Measurements from ENCODE around the gene HAL. TPM values are rescaled to one million over a fixed set of nuclear protein-coding genes. Genes with fewer than 3 reads are reported as not detected.

Gene HAL
- total RNA-seq, 4 donors from 2014 or later = 0.10 to 4.0 (median 0.46) TPM; not detected in 1

GRCh38 chr12:96006727-96007126, 10.6 kb upstream of the HAL start:
- Histone ChIP-seq H3K9me3 (no peaks in the 10 kb centered on the region), H3K27ac (no peak overlapping the region), H3K27me3 (no peaks in the 10 kb centered on the region), H3K36me3 (peaks cover 8 to 100% of the 10 kb centered on the region in 2 donors), H3K4me3 (no peak overlapping the region), H3K4me1 (no peaks in the 10 kb centered on the region)
- WGBS, 2 donors (ENCODE audit: low coverage in 1 of 2) = 87 to 89% methylated on average over 1 of the region's 1 CpG
- ATAC-seq = no peak
- TF ChIP-seq POLR2AphosphoS5 (IDR thresholded peaks at IDR 0.05) (no peak), POLR2A (IDR thresholded peaks at IDR 0.05) (no peak), CTCF (IDR thresholded peaks at IDR 0.05) (no peak), EP300 (IDR thresholded peaks at IDR 0.05) (no peak)

GRCh38 chr12:96000858-96001257, 4.7 kb upstream of the HAL start:
- ATAC-seq = no peak
- Histone ChIP-seq H3K4me1 (peaks cover 0 to 13% (median 0%) of the 10 kb centered on the region in 3 donors), H3K27ac (no peak overlapping the region), H3K4me3 (no peak overlapping the region), H3K9me3 (no peaks in the 10 kb centered on the region), H3K36me3 (peaks cover 5 to 66% of the 10 kb centered on the region in 2 donors), H3K27me3 (no peaks in the 10 kb centered on the region)
- WGBS, 2 donors (ENCODE audit: low coverage in 1 of 2) = 85 to 86% methylated on average over 4 to 5 of the region's 5 CpGs
- TF ChIP-seq EP300 (IDR thresholded peaks at IDR 0.05) (no peak), POLR2A (IDR thresholded peaks at IDR 0.05) (no peak), CTCF (IDR thresholded peaks at IDR 0.05) (no peak), POLR2AphosphoS5 (IDR thresholded peaks at IDR 0.05) (no peak)

- Histone ChIP-seq H3K27me3 (no peaks in the 10 kb centered on the region), H3K27ac (no peak overlapping the region), H3K4me1 (peaks cover 0 to 13% (median 0%) of the 10 kb centered on the region in 3 donors), H3K36me3 (peaks cover 4 to 57% of the 10 kb centered on the region in 2 donors), H3K9me3 (no peaks in the 10 kb centered on the region), H3K4me3 (no peak overlapping the region)
- WGBS, 2 donors (ENCODE audit: low coverage in 1 of 2) = 91 to 93% methylated on average over 3 to 5 of the region's 5 CpGs
- no peak for ATAC-seq
- TF ChIP-seq CTCF (IDR thresholded peaks at IDR 0.05) (no peak), POLR2A (IDR thresholded peaks at IDR 0.05) (no peak), EP300 (IDR thresholded peaks at IDR 0.05) (no peak), POLR2AphosphoS5 (IDR thresholded peaks at IDR 0.05) (no peak)
Observed at GRCh38 chr12:95999484-95999883, 3.3 kb upstream of the HAL start.

GRCh38 chr12:95998611-95999286, 2.6 kb upstream of the HAL start:
- 19 to 24% methylated on average over 6 to 7 of the region's 7 CpGs for WGBS, 2 donors (ENCODE audit: low coverage in 1 of 2)
- peak; percentile 79 for ATAC-seq
- H3K4me3 ChIP-seq = no peak overlapping the region
- H3K27ac ChIP-seq = no peak overlapping the region
- H3K36me3 ChIP-seq = peaks cover 0 to 49% of the 10 kb centered on the region in 2 donors
- no peaks in the 10 kb centered on the region for H3K27me3 ChIP-seq
- TF ChIP-seq POLR2A (IDR thresholded peaks at IDR 0.05) = no peak
- peak; percentile 40 to 76 (median 62) for TF ChIP-seq CTCF (IDR thresholded peaks at IDR 0.05)
- peaks cover 0 to 13% (median 0%) of the 10 kb centered on the region in 3 donors for H3K4me1 ChIP-seq
- H3K9me3 ChIP-seq = no peaks in the 10 kb centered on the region

- WGBS, 2 donors (ENCODE audit: low coverage in 1 of 2) = 67 to 83% methylated on average over 5 of the region's 5 CpGs
- Histone ChIP-seq H3K27me3 (no peaks in the 10 kb centered on the region), H3K27ac (no peak overlapping the region), H3K4me1 (peaks cover 0 to 13% (median 0%) of the 10 kb centered on the region in 3 donors), H3K4me3 (no peak overlapping the region), H3K9me3 (no peaks in the 10 kb centered on the region), H3K36me3 (peaks cover 0 to 42% of the 10 kb centered on the region in 2 donors)
- no peak for ATAC-seq
- TF ChIP-seq POLR2AphosphoS5 (IDR thresholded peaks at IDR 0.05) (no peak), CTCF (IDR thresholded peaks at IDR 0.05) (no peak), POLR2A (IDR thresholded peaks at IDR 0.05) (no peak), EP300 (IDR thresholded peaks at IDR 0.05) (no peak)
Observed at GRCh38 chr12:95997911-95998510, 1.9 kb upstream of the HAL start.

Data from gastroesophageal sphincter (tissue), 4 donors.